Left hindlimb (tissue), 1 donor: ENCODE measurements around the gene DCLK1.

ENCODE experiments used
- DNase-seq: peaks from one replicate; pipeline ENCODE4 v3.0.0-alpha.2; 2018

The DCLK1 gene

GRCh38 chr13:35780613-35781012 lies 350.6 kb downstream of the DCLK1 start:
- no peak for DNase-seq

- no peak for DNase-seq
Observed at GRCh38 chr13:35771898-35772297, 359.3 kb downstream of the DCLK1 start.

DNA sequence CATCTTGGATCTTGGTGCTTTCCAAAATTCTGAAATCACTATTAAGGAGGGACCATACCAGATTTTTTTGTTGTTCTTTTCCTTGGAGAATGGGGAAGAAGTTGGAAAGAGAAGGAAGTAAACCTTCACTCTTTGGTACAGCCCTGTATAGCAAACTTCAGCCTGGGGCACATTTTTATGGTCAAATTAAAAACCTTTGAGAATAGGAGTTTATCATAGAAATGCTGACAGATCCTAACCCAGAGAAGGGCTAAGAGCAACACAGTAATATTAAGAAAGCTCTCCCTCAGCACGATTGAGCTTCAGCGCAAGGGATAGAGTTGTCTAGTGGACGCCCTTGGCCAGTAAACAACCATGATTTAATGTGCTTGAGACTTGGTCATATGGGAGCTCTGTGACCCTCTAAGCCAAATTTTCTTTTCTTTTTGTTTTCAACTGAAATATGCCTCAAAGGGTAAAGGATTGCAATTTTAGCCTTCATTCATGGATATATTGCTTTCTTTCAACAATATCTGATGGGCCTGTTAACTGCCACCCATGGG lies 360.4 kb downstream of the DCLK1 start:
- no peak for DNase-seq

DNA sequence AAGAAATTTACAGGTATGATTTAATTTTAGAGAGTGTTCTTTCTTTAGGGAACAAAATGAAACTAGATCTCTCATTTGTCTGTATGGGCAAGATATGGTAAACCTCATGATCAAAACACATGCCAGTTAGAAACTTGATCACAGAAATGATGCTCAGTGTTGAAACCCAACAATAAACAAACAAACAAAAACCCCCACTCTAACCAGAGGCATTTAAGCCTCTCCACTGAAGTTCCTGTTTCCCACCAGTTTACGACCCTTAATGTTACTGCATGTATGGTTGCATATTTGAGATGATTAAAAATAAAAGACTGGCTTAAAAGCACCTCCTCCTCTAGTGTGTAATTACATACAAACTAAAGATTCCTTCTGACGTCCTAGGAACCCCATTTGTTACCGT lies 361.4 kb downstream of the DCLK1 start:
- no peak for DNase-seq

GRCh38 chr13:35768551-35768950 lies 362.6 kb downstream of the DCLK1 start:
- DNase-seq: no peak

- DNase-seq: no peak
Observed at GRCh38 chr13:35768073-35768472, 363.1 kb downstream of the DCLK1 start.

GRCh38 chr13:35767256-35767976 lies 363.8 kb downstream of the DCLK1 start:
- peak; percentile 47 for DNase-seq

DNA sequence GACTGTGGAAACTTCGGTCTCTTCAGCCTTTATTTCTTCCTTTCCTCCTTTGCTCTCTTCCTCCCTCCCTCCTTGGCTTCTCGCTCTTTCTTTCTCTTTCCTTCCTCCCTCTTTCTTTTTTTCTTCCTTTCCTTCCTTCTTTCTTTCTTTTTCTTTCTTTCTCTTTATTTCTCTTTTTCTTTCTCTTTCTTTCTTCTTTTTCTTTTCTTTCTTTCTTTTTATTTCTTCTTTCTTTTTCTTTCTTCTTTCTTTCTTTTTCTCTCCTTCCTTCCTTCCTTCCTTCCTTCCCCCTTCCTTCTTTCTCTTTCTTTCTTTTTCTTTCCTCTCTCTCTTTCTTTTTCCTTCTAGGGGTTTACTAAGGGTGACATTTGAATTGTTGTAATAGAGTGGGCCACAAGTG lies 364.5 kb downstream of the DCLK1 start:
- DNase-seq: no peak

GRCh38 chr13:35765941-35766340 lies 365.2 kb downstream of the DCLK1 start:
- no peak for DNase-seq

GRCh38 chr13:35765366-35765765 lies 365.8 kb downstream of the DCLK1 start:
- DNase-seq: no peak

- DNase-seq: no peak
Observed at GRCh38 chr13:35764326-35765015, 366.7 kb downstream of the DCLK1 start.

DNA sequence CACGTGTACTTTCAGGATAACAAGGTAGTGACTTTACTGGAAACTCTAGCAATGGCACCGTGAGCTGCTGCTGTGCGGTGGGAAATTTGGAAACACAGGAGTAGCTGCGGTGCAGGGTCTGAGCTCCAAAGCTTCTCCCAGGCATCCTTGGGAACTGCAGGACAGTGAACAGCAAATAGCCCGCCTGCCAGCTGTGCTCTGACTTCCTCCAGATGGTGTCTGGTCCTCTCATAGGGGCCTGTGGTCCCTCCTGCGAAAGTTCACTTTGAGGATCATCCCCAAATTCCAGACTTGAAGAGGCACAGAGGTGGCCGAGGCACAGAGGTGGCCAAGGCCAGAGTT lies 367.4 kb downstream of the DCLK1 start:
- DNase-seq: no peak

DNA sequence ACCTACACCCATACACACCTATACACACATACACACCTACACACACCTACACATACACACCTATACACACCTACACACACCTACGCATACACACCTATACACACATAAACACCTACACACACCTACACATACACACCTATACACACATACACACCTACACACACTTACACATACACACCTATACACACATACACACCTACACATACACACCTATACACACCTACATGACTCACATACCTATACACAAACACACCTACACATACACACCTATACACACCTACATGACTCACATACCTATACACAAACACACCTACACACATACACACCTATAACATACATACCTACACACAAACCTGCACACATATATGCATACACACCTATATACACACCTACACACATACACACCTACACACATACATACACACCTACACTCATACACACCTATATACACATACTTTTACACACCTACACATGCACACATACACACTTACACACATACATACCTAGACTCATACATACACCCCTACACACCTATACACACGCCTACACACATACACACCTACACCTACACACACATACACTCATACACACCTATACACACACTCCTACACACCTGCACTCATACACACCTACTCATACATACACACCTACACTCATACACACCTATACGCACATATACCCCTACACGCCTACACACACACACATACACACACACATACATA lies 368.0 kb downstream of the DCLK1 start:
- no peak for DNase-seq

GRCh38 chr13:35761440-35762252 lies 369.5 kb downstream of the DCLK1 start:
- no peak for DNase-seq

DNA sequence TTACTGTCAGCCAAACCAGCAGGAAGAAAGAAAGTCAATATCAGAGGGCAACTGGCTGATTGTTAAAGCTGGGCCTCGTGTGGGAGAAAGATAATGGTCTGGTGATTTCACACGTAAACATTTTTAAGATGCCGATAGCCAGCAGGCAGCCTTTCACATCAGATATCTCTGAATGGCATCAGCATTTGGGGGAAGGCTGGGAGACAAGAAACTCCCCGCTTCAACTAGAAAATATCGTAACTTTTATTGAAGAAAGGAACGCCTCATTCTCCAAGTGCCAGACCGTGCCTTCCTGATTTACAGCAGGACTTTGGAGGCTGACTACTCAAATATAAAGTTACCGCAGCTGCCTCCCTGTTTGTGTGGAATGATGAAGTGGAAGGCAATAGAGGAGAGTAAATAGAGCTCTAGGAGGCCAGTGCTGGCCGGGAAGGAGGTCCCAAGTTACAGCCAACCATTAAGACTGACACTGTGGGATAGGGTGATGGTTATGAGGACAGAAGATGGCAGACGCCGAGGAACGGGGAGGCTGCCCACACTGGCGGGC lies 370.4 kb downstream of the DCLK1 start:
- no peak for DNase-seq

GRCh38 chr13:35747594-35747993 lies 383.6 kb downstream of the DCLK1 start:
- DNase-seq: no peak

DNA sequence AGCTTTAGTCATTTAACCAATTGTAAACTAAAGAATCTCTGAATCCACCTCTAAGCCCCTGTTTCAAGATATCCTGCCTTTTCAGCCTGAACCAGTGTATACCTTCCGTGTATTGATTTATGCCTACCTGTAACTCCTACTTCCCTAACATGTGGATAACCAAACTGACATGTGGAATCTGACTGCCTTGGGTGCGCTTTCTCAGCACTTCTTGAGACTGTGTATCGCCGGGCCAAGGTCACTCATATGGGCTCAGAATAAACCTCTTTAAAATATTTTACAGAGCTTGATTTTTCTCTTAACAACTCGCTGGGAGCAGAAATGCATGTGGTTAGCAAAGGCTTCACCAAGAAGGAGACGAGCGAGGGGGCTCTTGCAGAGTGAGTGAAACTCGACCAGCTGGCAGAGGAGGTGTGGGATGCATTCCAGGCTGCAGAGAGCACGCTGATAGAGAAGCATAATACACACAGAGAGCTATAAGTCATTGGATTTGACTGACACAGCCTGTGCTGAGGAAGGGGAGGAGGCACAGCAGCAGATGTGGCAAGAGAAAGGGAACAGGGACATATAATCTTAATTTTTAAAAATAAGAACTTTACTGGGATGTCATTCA lies 386.5 kb downstream of the DCLK1 start:
- DNase-seq: no peak

- DNase-seq: no peak
Observed at GRCh38 chr13:35744144-35744543, 387.0 kb downstream of the DCLK1 start.

DNA sequence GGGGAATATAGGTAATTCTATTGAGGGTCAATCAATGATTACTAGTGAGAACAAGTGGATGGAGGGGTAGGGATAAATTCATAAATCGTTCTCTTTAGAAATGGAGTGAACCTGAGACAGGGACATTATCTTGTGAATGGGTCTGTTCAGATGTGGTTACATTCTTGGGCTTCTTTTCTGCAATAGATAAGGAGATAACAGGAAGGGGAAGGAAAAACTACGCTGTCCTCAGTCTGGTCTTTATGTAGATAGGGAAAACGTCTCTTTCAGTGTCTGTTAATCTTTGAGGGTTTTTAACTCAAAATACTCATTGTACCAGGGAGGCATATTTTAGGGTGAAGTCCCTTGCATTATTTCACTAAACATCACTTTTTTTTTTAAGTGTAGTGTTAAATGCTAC lies 388.0 kb downstream of the DCLK1 start:
- no peak for DNase-seq

- no peak for DNase-seq
Observed at GRCh38 chr13:35741657-35742056, 389.5 kb downstream of the DCLK1 start.

GRCh38 chr13:35736876-35737275 lies 394.3 kb downstream of the DCLK1 start:
- no peak for DNase-seq

DNA sequence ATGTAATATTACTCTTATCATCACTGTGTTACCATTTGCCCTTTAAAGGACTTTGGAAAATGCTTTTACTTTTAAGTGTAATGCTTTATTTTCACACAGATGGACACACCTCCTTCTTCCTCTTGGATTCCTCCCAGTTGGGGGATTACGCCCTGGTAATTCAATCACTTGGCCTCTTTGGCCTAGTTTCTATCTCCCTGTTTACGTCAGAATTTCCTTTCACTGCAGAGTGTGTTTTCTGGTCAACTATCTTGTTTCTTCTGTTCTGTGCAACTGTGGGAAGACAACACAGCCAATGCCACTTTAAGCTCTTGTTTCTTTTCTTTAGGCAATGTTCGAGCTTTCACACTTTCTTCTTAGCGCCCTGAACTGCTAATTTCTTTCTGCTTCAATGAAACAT lies 397.4 kb downstream of the DCLK1 start:
- no peak for DNase-seq
